Measurements from ENCODE around the gene PSORS1C2. TPM values are rescaled to one million over a fixed set of nuclear protein-coding genes. Genes with fewer than 3 reads are reported as not detected.

PSORS1C2 gene
- total RNA-seq, 1 donor from 2014 or later = not detected

DNA sequence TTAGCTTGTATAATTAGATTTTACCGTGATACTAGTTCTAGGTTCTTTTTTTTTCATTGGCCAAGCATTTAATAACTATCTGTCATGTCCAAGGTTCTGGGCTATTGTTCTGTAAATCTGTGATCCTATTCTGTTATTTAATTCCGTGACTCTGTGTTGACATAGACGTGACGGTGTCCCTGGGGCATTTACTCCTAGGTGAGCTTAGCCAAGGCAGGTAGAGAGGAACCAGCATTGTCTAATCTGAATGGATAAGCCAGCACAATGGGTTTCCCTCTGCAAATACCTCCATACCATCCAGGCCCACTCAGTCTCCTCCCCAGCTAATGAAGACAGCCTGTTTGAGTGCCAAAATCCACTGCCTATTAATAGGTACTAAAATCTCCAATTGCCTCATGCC, 9.7 kb downstream of the PSORS1C2 start:
- no peak for FAIRE-seq
- H3K4me2 ChIP-seq (ENCODE audit: low read length) = no peak overlapping the region
- H3K27ac ChIP-seq (ENCODE audit: low read depth, low read length) = no peak overlapping the region
- H3K4me1 ChIP-seq (ENCODE audit: insufficient read depth, low read length) = peaks cover 7% of the 10 kb centered on the region
- no peak overlapping the region for H2AFZ ChIP-seq (ENCODE audit: low read depth, low read length)
- Mint-ChIP-seq H3K36me3 (ENCODE audit: low read depth, unreplicated experiment) (peaks cover 6% of the 10 kb centered on the region), H3K9me3 (ENCODE audit: unreplicated experiment) (no peaks in the 10 kb centered on the region), H3K27me3 (ENCODE audit: low read depth, unreplicated experiment) (no peaks in the 10 kb centered on the region), H3K27ac (ENCODE audit: unreplicated experiment) (no peak overlapping the region), H3K4me1 (ENCODE audit: low read depth, unreplicated experiment) (peaks cover 20% of the 10 kb centered on the region), H3K4me3 (ENCODE audit: unreplicated experiment) (no peak overlapping the region)
- no peaks in the 10 kb centered on the region for H4K20me1 ChIP-seq (ENCODE audit: insufficient read depth, low read length)
- no peaks in the 10 kb centered on the region for H3K9me3 ChIP-seq (ENCODE audit: insufficient read depth, low read depth, low read length)
- no peak for DNase-seq (ENCODE audit: low read depth)
- no peak for TF ChIP-seq EZH2 (IDR thresholded peaks at IDR 0.05; ENCODE audit: insufficient read depth, low read length)
- TF ChIP-seq, protein P1, sequence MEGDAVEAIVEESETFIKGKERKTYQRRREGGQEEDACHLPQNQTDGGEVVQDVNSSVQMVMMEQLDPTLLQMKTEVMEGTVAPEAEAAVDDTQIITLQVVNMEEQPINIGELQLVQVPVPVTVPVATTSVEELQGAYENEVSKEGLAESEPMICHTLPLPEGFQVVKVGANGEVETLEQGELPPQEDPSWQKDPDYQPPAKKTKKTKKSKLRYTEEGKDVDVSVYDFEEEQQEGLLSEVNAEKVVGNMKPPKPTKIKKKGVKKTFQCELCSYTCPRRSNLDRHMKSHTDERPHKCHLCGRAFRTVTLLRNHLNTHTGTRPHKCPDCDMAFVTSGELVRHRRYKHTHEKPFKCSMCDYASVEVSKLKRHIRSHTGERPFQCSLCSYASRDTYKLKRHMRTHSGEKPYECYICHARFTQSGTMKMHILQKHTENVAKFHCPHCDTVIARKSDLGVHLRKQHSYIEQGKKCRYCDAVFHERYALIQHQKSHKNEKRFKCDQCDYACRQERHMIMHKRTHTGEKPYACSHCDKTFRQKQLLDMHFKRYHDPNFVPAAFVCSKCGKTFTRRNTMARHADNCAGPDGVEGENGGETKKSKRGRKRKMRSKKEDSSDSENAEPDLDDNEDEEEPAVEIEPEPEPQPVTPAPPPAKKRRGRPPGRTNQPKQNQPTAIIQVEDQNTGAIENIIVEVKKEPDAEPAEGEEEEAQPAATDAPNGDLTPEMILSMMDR (IDR thresholded peaks at IDR 0.05; ENCODE audit: insufficient read depth, low read depth, low read length) = no peak
- no peaks in the 10 kb centered on the region for H3K27me3 ChIP-seq (ENCODE audit: insufficient read depth, low read length)
- no peak overlapping the region for H3K4me3 ChIP-seq (ENCODE audit: insufficient read depth, low read depth, low read length)
- H3K79me2 ChIP-seq (ENCODE audit: insufficient read depth, low read length) = no peaks in the 10 kb centered on the region
- H3K36me3 ChIP-seq (ENCODE audit: insufficient read depth, low read length) = no peaks in the 10 kb centered on the region
- no peak overlapping the region for H3K9ac ChIP-seq (ENCODE audit: low read length)

DNA sequence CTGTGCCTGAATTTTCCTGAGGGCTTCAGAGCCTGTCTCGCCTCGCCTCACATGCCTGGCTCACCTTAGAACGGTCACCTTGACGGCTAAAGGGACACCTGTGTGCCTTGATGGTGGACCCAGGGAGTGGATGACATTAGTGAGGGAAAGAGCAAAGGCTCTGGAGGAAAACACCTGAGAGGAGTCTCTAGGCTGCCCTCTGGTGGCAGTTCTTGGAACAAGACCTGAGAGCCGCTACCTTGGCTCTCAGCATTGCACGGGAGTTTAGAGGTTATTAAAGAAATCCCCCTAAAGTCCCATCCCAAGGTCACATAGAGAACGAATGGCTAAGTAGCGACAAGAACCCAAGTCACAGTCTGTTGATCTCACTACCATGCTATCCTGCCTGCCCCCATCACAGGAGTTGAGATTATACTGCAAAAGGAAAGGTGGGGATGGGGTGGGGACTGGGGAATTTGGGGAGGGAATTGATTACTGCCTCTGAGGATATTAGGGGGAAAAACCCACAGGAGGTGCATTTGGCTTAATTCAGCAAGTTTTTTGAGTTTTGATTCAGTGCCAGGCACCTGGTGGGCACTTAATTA, 10.7 kb downstream of the PSORS1C2 start:
- FAIRE-seq (no peak), DNase-seq (ENCODE audit: low read depth) (no peak)
- H3K4me1 ChIP-seq (ENCODE audit: insufficient read depth, low read length) = peaks cover 7% of the 10 kb centered on the region
- no peak overlapping the region for H3K27ac ChIP-seq (ENCODE audit: low read depth, low read length)
- H2AFZ ChIP-seq (ENCODE audit: low read depth, low read length) = no peak overlapping the region
- H3K79me2 ChIP-seq (ENCODE audit: insufficient read depth, low read length) = no peaks in the 10 kb centered on the region
- no peak overlapping the region for H3K4me3 ChIP-seq (ENCODE audit: insufficient read depth, low read depth, low read length)
- no peaks in the 10 kb centered on the region for H4K20me1 ChIP-seq (ENCODE audit: insufficient read depth, low read length)
- peaks cover 11% of the 10 kb centered on the region for H3K36me3 Mint-ChIP-seq (ENCODE audit: low read depth, unreplicated experiment)
- H3K4me3 Mint-ChIP-seq (ENCODE audit: unreplicated experiment) = no peak overlapping the region
- H3K36me3 ChIP-seq (ENCODE audit: insufficient read depth, low read length) = no peaks in the 10 kb centered on the region
- no peak for TF ChIP-seq EZH2 (IDR thresholded peaks at IDR 0.05; ENCODE audit: insufficient read depth, low read length)
- TF ChIP-seq, protein P1 (IDR thresholded peaks at IDR 0.05; ENCODE audit: insufficient read depth, low read depth, low read length) = peak; percentile 84
- H3K9ac ChIP-seq (ENCODE audit: low read length) = no peak overlapping the region
- no peaks in the 10 kb centered on the region for H3K27me3 Mint-ChIP-seq (ENCODE audit: low read depth, unreplicated experiment)
- H3K27me3 ChIP-seq (ENCODE audit: insufficient read depth, low read length) = no peaks in the 10 kb centered on the region
- no peak overlapping the region for H3K4me2 ChIP-seq (ENCODE audit: low read length)
- no peak overlapping the region for H3K27ac Mint-ChIP-seq (ENCODE audit: unreplicated experiment)
- no peaks in the 10 kb centered on the region for H3K9me3 Mint-ChIP-seq (ENCODE audit: unreplicated experiment)
- no peaks in the 10 kb centered on the region for H3K9me3 ChIP-seq (ENCODE audit: insufficient read depth, low read depth, low read length)
- H3K4me1 Mint-ChIP-seq (ENCODE audit: low read depth, unreplicated experiment) = peaks cover 29% of the 10 kb centered on the region

DNA sequence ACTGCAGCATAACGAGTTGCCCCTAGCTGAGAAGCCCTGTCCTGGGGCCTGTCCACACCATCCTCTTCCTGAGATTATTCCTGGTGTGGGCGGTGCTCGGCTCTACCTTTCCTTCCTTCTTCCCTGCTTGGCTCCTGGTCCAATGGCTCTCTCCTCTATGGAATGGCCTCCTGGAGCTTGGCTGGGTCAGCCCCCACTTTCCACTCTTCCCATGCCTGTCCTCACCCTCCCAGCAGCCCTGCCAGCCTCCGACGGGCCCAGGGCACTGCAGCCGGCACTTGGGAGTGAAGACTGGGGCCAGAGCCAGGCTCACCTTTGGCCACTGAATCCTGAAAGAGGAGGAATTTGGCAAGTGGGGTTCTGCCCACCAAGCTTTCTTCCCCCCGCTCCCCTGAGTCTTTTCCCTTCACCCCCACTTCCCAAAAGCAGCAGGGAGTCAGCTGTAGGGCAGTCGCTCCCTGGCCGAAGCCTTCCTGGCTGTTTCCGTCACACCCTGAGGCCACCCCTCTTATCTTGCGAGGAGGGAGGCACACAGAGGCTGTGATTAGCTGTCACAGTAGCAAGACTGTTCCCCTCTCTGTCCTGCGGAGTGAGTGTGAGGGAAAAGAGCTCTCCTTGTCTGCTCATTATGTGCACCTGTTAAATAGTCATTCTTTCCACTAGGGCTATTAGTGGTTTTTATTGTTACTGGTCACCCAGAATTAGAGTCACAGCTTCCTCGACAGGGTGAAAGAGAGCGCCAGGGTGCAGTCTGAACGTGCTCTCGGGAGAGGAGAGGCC, 12.3 kb downstream of the PSORS1C2 start:
- H3K4me1 ChIP-seq (ENCODE audit: insufficient read depth, low read length) = peaks cover 14% of the 10 kb centered on the region
- H3K4me1 Mint-ChIP-seq (ENCODE audit: low read depth, unreplicated experiment) = peaks cover 39% of the 10 kb centered on the region
- H3K27me3 ChIP-seq (ENCODE audit: insufficient read depth, low read length) = no peaks in the 10 kb centered on the region
- no peaks in the 10 kb centered on the region for H3K79me2 ChIP-seq (ENCODE audit: insufficient read depth, low read length)
- DNase-seq (ENCODE audit: low read depth) (no peak), FAIRE-seq (no peak)
- H3K4me2 ChIP-seq (ENCODE audit: low read length) = no peak overlapping the region
- no peaks in the 10 kb centered on the region for H3K9me3 Mint-ChIP-seq (ENCODE audit: unreplicated experiment)
- no peak overlapping the region for H2AFZ ChIP-seq (ENCODE audit: low read depth, low read length)
- H3K9ac ChIP-seq (ENCODE audit: low read length) = no peak overlapping the region
- peak overlapping the region; percentile 75 for H3K27ac Mint-ChIP-seq (ENCODE audit: unreplicated experiment)
- no peaks in the 10 kb centered on the region for H4K20me1 ChIP-seq (ENCODE audit: insufficient read depth, low read length)
- peaks cover 13% of the 10 kb centered on the region for H3K36me3 Mint-ChIP-seq (ENCODE audit: low read depth, unreplicated experiment)
- no peaks in the 10 kb centered on the region for H3K9me3 ChIP-seq (ENCODE audit: insufficient read depth, low read depth, low read length)
- no peak overlapping the region for H3K4me3 ChIP-seq (ENCODE audit: insufficient read depth, low read depth, low read length)
- no peak overlapping the region for H3K4me3 Mint-ChIP-seq (ENCODE audit: unreplicated experiment)
- TF ChIP-seq EZH2 (IDR thresholded peaks at IDR 0.05; ENCODE audit: insufficient read depth, low read length) = no peak
- TF ChIP-seq, protein P1 (IDR thresholded peaks at IDR 0.05; ENCODE audit: insufficient read depth, low read depth, low read length) = no peak
- H3K27me3 Mint-ChIP-seq (ENCODE audit: low read depth, unreplicated experiment) = no peaks in the 10 kb centered on the region
- no peaks in the 10 kb centered on the region for H3K36me3 ChIP-seq (ENCODE audit: insufficient read depth, low read length)
- H3K27ac ChIP-seq (ENCODE audit: low read depth, low read length) = no peak overlapping the region

Data from astrocyte (in vitro differentiated cells and primary cell).